H1 (cell line): ENCODE data around the gene ATP6V0A1. TPM values are rescaled to one million over a fixed set of nuclear protein-coding genes. Genes with fewer than 3 reads are reported as not detected.

Source experiments
- CTCF ChIA-PET: fragments of 300-600 bp; sonication (Branson Sonifier 250); formaldehyde crosslinking; loops from one replicate; lab custom pipeline; 2021; ENCODE audit not compliant: partially characterized antibody; lab: Charles Lee
- POLR2A ChIA-PET: fragments of 300-600 bp; sonication (Branson Sonifier 250); formaldehyde crosslinking; loops from one replicate; lab custom pipeline; 2021; ENCODE audit warnings: inconsistent platforms; ENCODE audit not compliant: partially characterized antibody; lab: Charles Lee
- DNase-seq, 2 experiments: peaks; one replicate each; pipeline versions ENCODE4 v3.0.0 to v3.0.0-alpha.2; 2010 to 2022; ENCODE audit warnings: low spot score in 2 of 2, low read depth in 1 of 2, mixed read lengths in 1 of 2
- FAIRE-seq: peaks from 2 replicates; lab custom pipeline; 2011; peaks lifted over from hg19 to GRCh38; lab: Jason Lieb, UNC
- H2AFZ ChIP-seq: 2 replicates; pipeline ENCODE4 v1.8.1; 2012; ENCODE audit warnings: low read length, inconsistent platforms
- H2AK5ac ChIP-seq: 2 replicates; pipeline ENCODE4 v1.6.1; 2013; ENCODE audit warnings: low read depth, low read length
- H2BK120ac ChIP-seq: replicated peaks from 2 replicates; pipeline ENCODE3; 2013; ENCODE audit warnings: low read depth, low read length, inconsistent platforms
- H2BK12ac ChIP-seq: 2 replicates; pipeline ENCODE4 v1.6.1; 2013; ENCODE audit warnings: low read depth, low read length
- H2BK15ac ChIP-seq: 2 replicates; pipeline ENCODE4 v1.6.1; 2013; ENCODE audit warnings: low read length
- H2BK20ac ChIP-seq: 2 replicates; pipeline ENCODE4 v1.6.1; 2013; ENCODE audit warnings: low read length
- H2BK5ac ChIP-seq: 2 replicates; pipeline ENCODE4 v1.6.1; 2013; ENCODE audit warnings: low read depth, low read length
- H3K14ac ChIP-seq: 2 replicates; pipeline ENCODE4 v1.6.1; 2013; ENCODE audit warnings: inconsistent platforms; ENCODE audit not compliant: insufficient read length
- H3K18ac ChIP-seq: 2 replicates; pipeline ENCODE4 v1.6.1; 2013; ENCODE audit warnings: low read length; ENCODE audit errors: extremely low read depth
- H3K23ac ChIP-seq: 2 replicates; pipeline ENCODE4 v1.6.1; 2013; ENCODE audit warnings: inconsistent platforms; ENCODE audit not compliant: insufficient read length
- H3K23me2 ChIP-seq: 2 replicates; pipeline ENCODE4 v1.6.1; 2013; ENCODE audit warnings: low read depth, low read length
- H3K27ac ChIP-seq: 2 replicates; pipeline ENCODE4 v1.6.1; 2011; ENCODE audit warnings: low read depth, low read length, inconsistent platforms
- H3K27me3 ChIP-seq, 4 experiments: replicated peaks in 1 of 4; 1 replicate in 1 of 4; 2 replicates in 3 of 4; pipeline versions ENCODE4 v1.6.1 to v1.8.1; 2011 to 2013; ENCODE audit warnings: low read length in 3 of 4, mild to moderate bottlenecking in 3 of 4, inconsistent platforms in 2 of 4, mixed read lengths in 2 of 4, moderate library complexity in 1 of 4; ENCODE audit not compliant: control insufficient read depth in 3 of 4, insufficient read depth in 3 of 4; ENCODE audit errors: extremely low read depth in 1 of 4
- H3K36me3 ChIP-seq, 4 experiments: 2 replicates each; pipeline versions ENCODE4 v1.6.1 to v1.8.1; 2011 to 2013; ENCODE audit warnings: mild to moderate bottlenecking in 4 of 4, low read length in 3 of 4, moderate library complexity in 2 of 4, control low read depth in 1 of 4, inconsistent platforms in 1 of 4; ENCODE audit not compliant: insufficient read depth in 4 of 4, control insufficient read depth in 2 of 4
- H3K4ac ChIP-seq: replicated peaks from 2 replicates; pipeline ENCODE3; 2013; ENCODE audit warnings: low read length, low read depth, mixed read lengths, inconsistent platforms; ENCODE audit not compliant: insufficient read length
- H3K4me1 ChIP-seq, 4 experiments: replicated peaks in 1 of 4; 1 replicate in 1 of 4; 2 replicates in 3 of 4; pipeline versions ENCODE4 v1.6.1 to v1.8.1; 2011 to 2013; ENCODE audit warnings: low read length in 3 of 4, inconsistent platforms in 2 of 4, mixed read lengths in 1 of 4; ENCODE audit not compliant: insufficient read depth in 4 of 4, control insufficient read depth in 3 of 4
- H3K4me2 ChIP-seq, 2 experiments: 2 replicates each; pipeline versions ENCODE4 v1.6.1 to v1.8.1; 2011 to 2013; ENCODE audit warnings: low read depth in 2 of 2, low read length in 2 of 2, control low read depth in 1 of 2, inconsistent platforms in 1 of 2, mild to moderate bottlenecking in 1 of 2; ENCODE audit not compliant: insufficient read depth in 1 of 2
- H3K4me3 ChIP-seq, 4 experiments: fragments of 200-600, 300-600 bp in 1 of 4; sonication (generic), shearing (Covaris generic), sonication (Bioruptor Twin) in 1 of 4; 2 replicates each; pipeline versions ENCODE4 v1.5.1 to v1.8.1; 2011 to 2016; ENCODE audit warnings: low read length in 4 of 4, low read depth in 3 of 4, control low read depth in 2 of 4, inconsistent platforms in 2 of 4, mild to moderate bottlenecking in 2 of 4, mixed read lengths in 1 of 4, moderate library complexity in 1 of 4; ENCODE audit not compliant: insufficient read depth in 2 of 4; ENCODE audit errors: extremely low read depth in 1 of 4
- H3K56ac ChIP-seq: replicated peaks from 2 replicates; pipeline ENCODE3; 2013; ENCODE audit warnings: low read depth, mild to moderate bottlenecking, mixed read lengths, low read length, inconsistent platforms; ENCODE audit not compliant: insufficient read length
- H3K79me1 ChIP-seq: 2 replicates; pipeline ENCODE4 v1.6.1; 2013; ENCODE audit warnings: low read depth, low read length, control low read depth
- H3K79me2 ChIP-seq, 2 experiments: 2 replicates each; pipeline versions ENCODE4 v1.6.1 to v1.8.1; 2012 to 2013; ENCODE audit warnings: low read length in 2 of 2, mild to moderate bottlenecking in 2 of 2, inconsistent platforms in 1 of 2; ENCODE audit not compliant: insufficient read depth in 2 of 2, control insufficient read depth in 1 of 2
- H3K9ac ChIP-seq, 4 experiments: replicated peaks in 1 of 4; 1 replicate in 1 of 4; 2 replicates in 3 of 4; pipeline versions ENCODE4 v1.6.1 to v1.8.1; 2011 to 2013; ENCODE audit warnings: low read depth in 3 of 4, low read length in 3 of 4, control low read depth in 2 of 4, mild to moderate bottlenecking in 2 of 4, moderate library complexity in 2 of 4, inconsistent platforms in 1 of 4; ENCODE audit errors: extremely low read depth in 1 of 4
- H3K9me3 ChIP-seq, 2 experiments: 2 replicates each; pipeline versions ENCODE4 v1.6.1 to v1.8.1; 2012 to 2013; ENCODE audit warnings: mild to moderate bottlenecking in 2 of 2, moderate library complexity in 2 of 2, control low read depth in 1 of 2, inconsistent platforms in 1 of 2, low read depth in 1 of 2, low read length in 1 of 2, mixed read lengths in 1 of 2; ENCODE audit not compliant: insufficient read depth in 2 of 2
- H4K20me1 ChIP-seq, 2 experiments: replicated peaks in 1 of 2; 2 replicates each; pipeline versions ENCODE3 to v1.8.1; 2011 to 2013; ENCODE audit warnings: inconsistent platforms in 2 of 2, low read length in 2 of 2, mild to moderate bottlenecking in 1 of 2; ENCODE audit not compliant: insufficient read depth in 2 of 2, control insufficient read depth in 1 of 2
- H4K5ac ChIP-seq: 2 replicates; pipeline ENCODE4 v1.6.1; 2013; ENCODE audit warnings: low read length, low read depth, mixed read lengths, inconsistent platforms; ENCODE audit not compliant: insufficient read length
- H4K8ac ChIP-seq: 2 replicates; pipeline ENCODE4 v1.8.0; 2013; ENCODE audit warnings: mild to moderate bottlenecking, moderate library complexity, low read length, inconsistent platforms; ENCODE audit not compliant: insufficient read depth; ENCODE audit errors: extremely low read depth
- H4K91ac ChIP-seq: replicated peaks from 2 replicates; pipeline ENCODE3; 2013; ENCODE audit warnings: low read length, mixed read lengths, inconsistent platforms; ENCODE audit not compliant: insufficient read length
- ASH2L ChIP-seq: fragments of 200-600, 300-600 bp; sonication (generic); IDR thresholded peaks from one replicate; pipeline ENCODE4 v1.7.1; 2017; ENCODE audit warnings: low read length
- EZH2 ChIP-seq: fragments of 200-600 bp; sonication (generic); IDR thresholded peaks from 2 replicates; pipeline ENCODE4 v1.7.1; 2012; ENCODE audit warnings: low read depth, mild to moderate bottlenecking, moderate library complexity, low read length, inconsistent platforms; ENCODE audit not compliant: severe bottlenecking
- MAFK ChIP-seq: IDR thresholded peaks from 2 replicates; pipeline ENCODE4 v1.6.1; 2012; ENCODE audit warnings: low read depth, mild to moderate bottlenecking, improper control_type of control experiment, low read length
- MAX ChIP-seq: IDR thresholded peaks from 2 replicates; pipeline ENCODE4 v1.6.1; 2012; ENCODE audit warnings: inconsistent platforms
- NRF1 ChIP-seq: IDR thresholded peaks from 2 replicates; pipeline ENCODE4 v1.6.1; 2011; ENCODE audit warnings: mild to moderate bottlenecking, low read depth, low read length, improper control_type of control experiment
- PHF8 ChIP-seq: fragments of 200-600 bp; sonication (generic); conservative IDR thresholded peaks from 2 replicates; pipeline ENCODE4 v1.7.1; 2012; ENCODE audit warnings: low read depth, mild to moderate bottlenecking, inconsistent platforms, low read length, moderate library complexity
- POLR2A ChIP-seq, 2 experiments: IDR thresholded peaks; 1 replicate in 1 of 2; 2 replicates in 1 of 2; pipeline ENCODE4 v1.6.1; 2011; ENCODE audit warnings: low read depth in 2 of 2, low read length in 2 of 2, mild to moderate bottlenecking in 2 of 2; ENCODE audit errors: control extremely low read depth in 1 of 2
- SIN3A ChIP-seq, 2 experiments: IDR thresholded peaks in 1 of 2; conservative IDR thresholded peaks in 1 of 2; 2 replicates each; pipeline ENCODE4 v1.6.1; 2011 to 2012; ENCODE audit warnings: low read length in 2 of 2, improper control_type of control experiment in 1 of 2, low read depth in 1 of 2, mild to moderate bottlenecking in 1 of 2
- TAF7 ChIP-seq: optimal IDR thresholded peaks from 2 replicates; pipeline ENCODE3; 2011; ENCODE audit warnings: low read depth, mild to moderate bottlenecking, inconsistent platforms, low read length, moderate library complexity, borderline replicate concordance
- TCF12 ChIP-seq: IDR thresholded peaks from 2 replicates; pipeline ENCODE4 v1.6.1; 2011; ENCODE audit warnings: low read depth, mild to moderate bottlenecking, low read length
- YY1 ChIP-seq: IDR thresholded peaks from 2 replicates; pipeline ENCODE4 v1.6.1; 2011; ENCODE audit warnings: low read depth, mild to moderate bottlenecking, low read length
- WGBS, 2 experiments: shearing (Covaris generic) in 1 of 2; methylation state at CpG; one replicate each; pipeline versions ENCODE4 v1.1.6 to v1.1.7; 2013 to 2015; ENCODE audit warnings: low lambda C conversion rate in 2 of 2, mixed read lengths in 2 of 2, inconsistent platforms in 1 of 2, low coverage in 1 of 2, missing lambda C conversion rate in 1 of 2; ENCODE audit not compliant: insufficient replicate concordance in 2 of 2, insufficient coverage in 1 of 2, insufficient read length in 1 of 2; ENCODE audit errors: extremely low coverage in 1 of 2, missing lambda C conversion rate in 1 of 2; 5-methylcytosine and 5-hydroxymethylcytosine counted together
- polyA plus RNA-seq, 7 experiments: library from polyadenylated mRNA; depleted of rRNA in 3 of 7; stranded (reverse) in 5 of 7; unstranded in 2 of 7; fragments of >200 nt in 5 of 7; fragments of 200-250 nt in 2 of 7; gene quantifications; 1 replicate in 5 of 7; 2 replicates in 1 of 7; 4 replicates in 1 of 7; pipeline versions ENCODE4 v1.2.1 to v1.2.3, GENCODE V29; 2011 to 2013; ENCODE audit warnings: missing spikeins in 2 of 7, mixed read lengths in 2 of 7
- total RNA-seq: library from RNA; stranded (reverse); fragmentation: NEBNext Ultra II Directional; extraction: Animal tissue kit (Norgen Biotek cat#: 25700); gene quantifications from 2 replicates; pipeline ENCODE4 v1.2.1, GENCODE V29; 2021

ATP6V0A1 gene
- total and polyA plus RNA-seq, 2 of the 8 experiments (the other 6 are each of a cell fraction or from before 2014, with no cell fraction given), result 55.3 to 63.4 TPM

DNA sequence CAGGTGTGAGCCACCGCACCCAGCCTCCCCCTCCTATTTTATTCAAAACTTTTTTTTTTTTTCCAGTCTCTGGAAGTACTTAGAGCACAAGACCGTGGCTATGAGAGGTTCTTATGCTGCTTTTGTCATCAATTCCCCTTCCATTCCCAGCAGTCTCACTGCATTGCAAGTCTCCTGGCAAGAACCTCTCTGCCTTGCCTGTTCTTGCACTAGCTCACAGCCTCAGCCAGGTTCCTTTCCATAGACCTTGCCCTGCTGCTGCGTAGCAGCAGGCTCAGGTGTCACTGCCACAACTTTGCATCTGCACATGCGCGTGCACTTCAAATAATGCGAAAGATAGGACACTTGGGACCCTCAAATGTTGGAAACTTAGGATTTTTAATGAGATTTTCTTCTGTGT is 15.6 kb downstream of the ATP6V0A1 start:
- Histone ChIP-seq H2AFZ (no peak overlapping the region), H3K27me3 (no peaks in the 10 kb centered on the region), H4K8ac (no peak overlapping the region), H3K23ac (no peak overlapping the region), H3K27ac (no peak overlapping the region), H3K9ac (no peak overlapping the region), H2BK5ac (no peak overlapping the region), H2BK15ac (no peak overlapping the region), H2BK120ac (no peak overlapping the region), H3K36me3 (peaks cover 5 to 50% (median 27%) of the 10 kb centered on the region in 4 experiments), H4K5ac (no peak overlapping the region), H3K4me3 (no peak overlapping the region), H3K14ac (no peak overlapping the region), H3K18ac (no peak overlapping the region), H3K79me1 (no peaks in the 10 kb centered on the region), H4K91ac (no peak overlapping the region), H3K79me2 (no peaks in the 10 kb centered on the region), H3K4me1 (no peaks in the 10 kb centered on the region), H4K20me1 (no peaks in the 10 kb centered on the region)
- POLR2A ChIA-PET, result interaction anchor here (0.6 kb wide), 2 partner anchors 12 to 575 kb away, joined by 3 read pairs; no protein-coding TSS in a partner anchor
- FAIRE-seq, result no peak
- TF ChIP-seq NRF1 (no peak), MAX (no peak), SIN3A (conservative IDR thresholded peaks at IDR 0.05 in 1 of 2, IDR thresholded peaks at IDR 0.05 in 1 of 2; ENCODE audit: low read depth in 1 of 2, low read length in 2 of 2) (no peak), PHF8 (no peak), YY1 (no peak), ASH2L (no peak), POLR2A (IDR thresholded peaks at IDR 0.05; ENCODE audit: control extremely low read depth in 1 of 2, low read depth in 2 of 2, low read length in 2 of 2) (no peak), TAF7 (no peak), MAFK (no peak), TCF12 (no peak), EZH2 (no peak)
- TF ChIP-seq, all 59 proteins: peak for 0
- H3K4me2 ChIP-seq, result no peak overlapping the region
- CTCF ChIA-PET, result interaction anchor here (1.1 kb wide), 1 partner anchor 15 kb away, joined by 3 read pairs; no protein-coding TSS in a partner anchor
- H2BK20ac ChIP-seq, result no peak overlapping the region
- WGBS, 2 experiments, result 86% methylated on average over 6 of the region's 6 CpGs; no CpG with 5 or more reads in 1 of the 2 experiments
- H2AK5ac ChIP-seq, result no peak overlapping the region
- no peak overlapping the region for H2BK12ac ChIP-seq
- H3K23me2 ChIP-seq, result no peaks in the 10 kb centered on the region
- no peak for DNase-seq
- H3K9me3 ChIP-seq, result no peaks in the 10 kb centered on the region
- H3K56ac ChIP-seq, result no peak overlapping the region
- H3K4ac ChIP-seq, result no peak overlapping the region
